Activated naive CD4-positive, alpha-beta T cell treated with anti-CD3 and anti-CD28 coated beads for 36 hours (primary cell): ENCODE results near the gene CD47. TPM values are rescaled to one million over a fixed set of nuclear protein-coding genes. Genes with fewer than 3 reads are reported as not detected.

Experiments
- CTCF ChIA-PET: fragments of 350-600 bp; sonication (Branson Sonifier 250); formaldehyde crosslinking; loops from one replicate; lab custom pipeline; 2021; ENCODE audit warnings: antibody characterized with exemption; lab: Charles Lee
- DNase-seq: peaks from one replicate; pipeline ENCODE4 v3.0.0-alpha.2; 2020
- H3K27ac Mint-ChIP-seq: one replicate; pipeline ENCODE4 v1.8.0; 2021; ENCODE audit warnings: mild to moderate bottlenecking, mixed read lengths
- H3K27me3 Mint-ChIP-seq: one replicate; pipeline ENCODE4 v1.8.0; 2021; ENCODE audit warnings: low read depth, mixed read lengths
- H3K36me3 Mint-ChIP-seq: one replicate; pipeline ENCODE4 v1.8.0; 2021; ENCODE audit warnings: low read depth, mixed read lengths
- H3K4me1 Mint-ChIP-seq: one replicate; pipeline ENCODE4 v1.8.0; 2021; ENCODE audit warnings: low read depth, mixed read lengths
- H3K4me3 Mint-ChIP-seq: one replicate; pipeline ENCODE4 v1.8.0; 2021; ENCODE audit warnings: mild to moderate bottlenecking, moderate library complexity, mixed read lengths
- H3K9me3 Mint-ChIP-seq: one replicate; pipeline ENCODE4 v1.8.0; 2021; ENCODE audit warnings: mixed read lengths
- intact Hi-C: fragments of 100-400 bp; cut with micrococcal nuclease; formaldehyde crosslinking; loops from one replicate; pipeline ENCODE4 v1.15.1; 2023
- total RNA-seq, 2 experiments: library from RNA; stranded (reverse); gene quantifications; one replicate each; pipeline ENCODE4 v1.2.3, GENCODE V29; 2021

CD47 gene
- total RNA-seq, 2 experiments from 2014 or later, result 60.2 to 63.7 TPM

- no peaks in the 10 kb centered on the region for H3K27me3 Mint-ChIP-seq
- intact Hi-C loops, result no loop called here
- no peak overlapping the region for H3K4me3 Mint-ChIP-seq
- CTCF ChIA-PET, result interaction anchor here (1.0 kb wide), 1 partner anchor 13 kb away, joined by 3 read pairs; no protein-coding TSS in a partner anchor
- no peak overlapping the region for H3K27ac Mint-ChIP-seq
- peaks cover 17% of the 10 kb centered on the region for H3K4me1 Mint-ChIP-seq
- H3K36me3 Mint-ChIP-seq, result peaks cover 12% of the 10 kb centered on the region
- no peak for DNase-seq
- H3K9me3 Mint-ChIP-seq, result no peaks in the 10 kb centered on the region
Measured at GRCh38 chr3:108036401-108036800, 54.4 kb downstream of the CD47 start.

GRCh38 chr3:108035751-108036150 is 55.1 kb downstream of the CD47 start:
- no peak overlapping the region for H3K27ac Mint-ChIP-seq
- H3K27me3 Mint-ChIP-seq, result no peaks in the 10 kb centered on the region
- H3K4me1 Mint-ChIP-seq, result peaks cover 17% of the 10 kb centered on the region
- no peak for DNase-seq
- H3K4me3 Mint-ChIP-seq, result no peak overlapping the region
- H3K9me3 Mint-ChIP-seq, result no peaks in the 10 kb centered on the region
- H3K36me3 Mint-ChIP-seq, result peaks cover 10% of the 10 kb centered on the region
- CTCF ChIA-PET, result no interaction called here
- intact Hi-C loops, result no loop called here

GRCh38 chr3:108031895-108032294 is 58.9 kb downstream of the CD47 start:
- Mint-ChIP-seq H3K27me3 (no peaks in the 10 kb centered on the region), H3K4me1 (peaks cover 14% of the 10 kb centered on the region)
- CTCF ChIA-PET, result no interaction called here

GRCh38 chr3:108030960-108031359 is 59.9 kb downstream of the CD47 start:
- Mint-ChIP-seq H3K4me3 (no peak overlapping the region), H3K27me3 (no peaks in the 10 kb centered on the region), H3K4me1 (peaks cover 6% of the 10 kb centered on the region), H3K36me3 (peaks cover 24% of the 10 kb centered on the region), H3K9me3 (peaks cover 7% of the 10 kb centered on the region), H3K27ac (no peak overlapping the region)
- CTCF ChIA-PET, result no interaction called here
- DNase-seq, result no peak
- intact Hi-C loops, result no loop called here

More at GRCh38 chr3:108031895-108032294, 58.9 kb downstream of the CD47 start:
- H3K36me3 Mint-ChIP-seq, result peaks cover 20% of the 10 kb centered on the region
- no peak overlapping the region for H3K27ac Mint-ChIP-seq
- peaks cover 7% of the 10 kb centered on the region for H3K9me3 Mint-ChIP-seq
- intact Hi-C loops, result no loop called here
- H3K4me3 Mint-ChIP-seq, result no peak overlapping the region
- no peak for DNase-seq

GRCh38 chr3:108029466-108029865 is 61.4 kb downstream of the CD47 start:
- CTCF ChIA-PET, result interaction anchor here (0.6 kb wide), 1 partner anchor 101 kb away, joined by 3 read pairs; no protein-coding TSS in a partner anchor
- Mint-ChIP-seq H3K4me1 (no peaks in the 10 kb centered on the region), H3K27me3 (no peaks in the 10 kb centered on the region), H3K36me3 (peaks cover 22% of the 10 kb centered on the region), H3K9me3 (peaks cover 7% of the 10 kb centered on the region), H3K27ac (no peak overlapping the region), H3K4me3 (no peak overlapping the region)
- DNase-seq, result no peak
- intact Hi-C loops, result no loop called here

- peaks cover 21% of the 10 kb centered on the region for H3K36me3 Mint-ChIP-seq
- intact Hi-C loops, result no loop called here
- DNase-seq, result no peak
- no peaks in the 10 kb centered on the region for H3K27me3 Mint-ChIP-seq
- CTCF ChIA-PET, result no interaction called here
- no peaks in the 10 kb centered on the region for H3K4me1 Mint-ChIP-seq
- H3K9me3 Mint-ChIP-seq, result peaks cover 7% of the 10 kb centered on the region
- H3K4me3 Mint-ChIP-seq, result no peak overlapping the region
- no peak overlapping the region for H3K27ac Mint-ChIP-seq
Measured at GRCh38 chr3:108028896-108029295, 61.9 kb downstream of the CD47 start.

- no peaks in the 10 kb centered on the region for H3K4me1 Mint-ChIP-seq
- H3K9me3 Mint-ChIP-seq, result peaks cover 7% of the 10 kb centered on the region
- H3K4me3 Mint-ChIP-seq, result no peak overlapping the region
- H3K27ac Mint-ChIP-seq, result no peak overlapping the region
- no peaks in the 10 kb centered on the region for H3K27me3 Mint-ChIP-seq
- intact Hi-C loops, result no loop called here
- H3K36me3 Mint-ChIP-seq, result peaks cover 15% of the 10 kb centered on the region
- no peak for DNase-seq
- CTCF ChIA-PET, result no interaction called here
Measured at GRCh38 chr3:108025177-108025576, 65.7 kb downstream of the CD47 start.

- CTCF ChIA-PET, result no interaction called here
- DNase-seq, result no peak
- Mint-ChIP-seq H3K27ac (no peak overlapping the region), H3K4me3 (no peak overlapping the region), H3K27me3 (no peaks in the 10 kb centered on the region), H3K4me1 (no peaks in the 10 kb centered on the region), H3K9me3 (peaks cover 7% of the 10 kb centered on the region), H3K36me3 (peaks cover 15% of the 10 kb centered on the region)
- intact Hi-C loops, result no loop called here
Measured at GRCh38 chr3:108024146-108024850, 66.5 kb downstream of the CD47 start.

- no peak for DNase-seq
- Mint-ChIP-seq H3K4me1 (no peaks in the 10 kb centered on the region), H3K27ac (no peak overlapping the region), H3K9me3 (peaks cover 1% of the 10 kb centered on the region), H3K27me3 (peaks cover 3% of the 10 kb centered on the region), H3K4me3 (no peak overlapping the region), H3K36me3 (peaks cover 6% of the 10 kb centered on the region)
- CTCF ChIA-PET, result no interaction called here
- intact Hi-C loops, result no loop called here
Measured at GRCh38 chr3:108022256-108023150, 68.3 kb downstream of the CD47 start.

- intact Hi-C loops, result no loop called here
- Mint-ChIP-seq H3K9me3 (no peaks in the 10 kb centered on the region), H3K36me3 (no peaks in the 10 kb centered on the region), H3K27ac (no peak overlapping the region), H3K4me1 (no peaks in the 10 kb centered on the region), H3K4me3 (no peak overlapping the region), H3K27me3 (peaks cover 3% of the 10 kb centered on the region)
- no peak for DNase-seq
- CTCF ChIA-PET, result no interaction called here
Measured at GRCh38 chr3:108021533-108021932, 69.3 kb downstream of the CD47 start.

- CTCF ChIA-PET, result no interaction called here
- no peak for DNase-seq
- intact Hi-C loops, result no loop called here
- Mint-ChIP-seq H3K27ac (no peak overlapping the region), H3K36me3 (no peaks in the 10 kb centered on the region), H3K4me1 (no peaks in the 10 kb centered on the region), H3K27me3 (peaks cover 3% of the 10 kb centered on the region), H3K9me3 (no peaks in the 10 kb centered on the region), H3K4me3 (no peak overlapping the region)
Measured at GRCh38 chr3:108021131-108021530, 69.7 kb downstream of the CD47 start.

- H3K36me3 Mint-ChIP-seq, result no peaks in the 10 kb centered on the region
- no peaks in the 10 kb centered on the region for H3K4me1 Mint-ChIP-seq
- CTCF ChIA-PET, result interaction anchor here (0.6 kb wide), 1 partner anchor 10 kb away, joined by 3 read pairs; no protein-coding TSS in a partner anchor
- H3K9me3 Mint-ChIP-seq, result no peaks in the 10 kb centered on the region
- no peak overlapping the region for H3K4me3 Mint-ChIP-seq
- H3K27ac Mint-ChIP-seq, result no peak overlapping the region
- DNase-seq, result no peak
- intact Hi-C loops, result no loop called here
- H3K27me3 Mint-ChIP-seq, result peaks cover 3% of the 10 kb centered on the region
Measured at GRCh38 chr3:108018552-108018951, 72.3 kb downstream of the CD47 start.
